GM21381 (cell line): Measurements from ENCODE around the gene TULP1.
"Not testable (repeated sequence)": the region's sequence is repeated elsewhere in the genome, so short reads cannot be mapped to it uniquely, and the experiment has no call there.

Source experiments
- ATAC-seq: cut with Tn5 transposase; IDR thresholded peaks from one replicate; pipeline ENCODE4 v1.9.1; 2021; ENCODE audit warnings: mild to moderate bottlenecking, moderate library complexity; ENCODE audit not compliant: unreplicated experiment

Gene TULP1

DNA sequence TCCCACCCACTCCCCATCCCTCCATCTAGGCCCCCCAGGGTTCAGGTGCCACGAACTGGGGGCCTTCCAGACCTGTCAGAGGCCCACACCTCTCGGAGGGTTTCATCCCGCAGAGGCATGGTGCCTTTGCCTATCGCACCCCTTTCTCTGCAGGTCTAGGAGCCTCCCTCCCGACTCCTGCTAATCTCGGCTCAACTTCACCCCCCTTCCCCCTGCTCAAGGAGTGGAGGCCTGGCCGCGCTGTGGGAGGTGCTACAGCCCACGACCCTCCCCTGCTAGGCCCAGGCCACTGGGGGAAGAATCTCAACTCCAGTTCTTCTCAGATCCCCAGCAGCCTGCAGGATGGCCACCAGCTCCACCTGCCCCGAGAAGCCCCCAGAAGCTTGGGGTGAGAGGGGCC lies at the start of gene TULP1:
Gene TULP1 (minus strand): TSS at position 157 of the 400 bp plus-strand sequence. CDS start 38 bp downstream, at position 119.
- no peak for ATAC-seq

GRCh38 chr6:35562060-35562459 lies 49.4 kb upstream of the TULP1 start:
- ATAC-seq = no peak

DNA sequence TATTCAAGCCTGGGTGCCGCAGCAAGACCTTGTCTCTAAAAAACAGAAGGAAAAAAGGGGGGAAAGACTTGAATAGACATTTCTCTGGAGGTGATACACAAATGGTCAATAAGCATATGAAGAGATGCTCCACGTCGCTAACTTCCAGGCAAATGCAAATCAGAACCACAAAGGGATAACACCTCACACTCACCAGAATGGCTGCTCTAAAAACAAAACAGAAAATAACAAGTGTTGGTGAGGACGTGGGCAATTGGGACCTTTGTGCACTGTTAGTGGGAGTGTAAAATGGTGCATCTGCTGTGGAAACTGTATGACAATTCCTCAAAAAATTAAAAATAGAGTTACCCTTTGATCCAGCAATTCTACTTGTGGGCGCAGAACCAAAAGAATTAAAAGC lies 48.4 kb upstream of the TULP1 start:
- ATAC-seq = no peak

DNA sequence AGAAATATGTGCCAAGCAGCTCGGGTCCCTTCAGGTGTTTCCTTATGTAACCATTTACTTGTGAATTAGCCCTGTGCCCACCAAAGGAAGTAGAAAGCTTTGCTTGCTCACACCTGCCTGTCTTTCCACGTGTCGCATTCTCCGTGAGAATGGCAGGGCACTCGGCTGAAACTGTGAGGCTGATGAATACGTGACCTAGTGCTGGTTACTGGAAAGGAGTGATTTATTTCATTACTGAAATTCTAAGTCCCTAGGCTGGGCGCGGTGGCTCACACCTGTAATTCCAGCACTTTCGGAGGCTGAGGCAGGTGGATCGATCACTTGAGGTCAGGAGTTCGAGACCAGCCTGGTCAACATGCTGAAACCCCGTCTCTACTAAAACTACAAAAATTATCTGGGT lies 45.9 kb upstream of the TULP1 start:
- ATAC-seq = no peak

DNA sequence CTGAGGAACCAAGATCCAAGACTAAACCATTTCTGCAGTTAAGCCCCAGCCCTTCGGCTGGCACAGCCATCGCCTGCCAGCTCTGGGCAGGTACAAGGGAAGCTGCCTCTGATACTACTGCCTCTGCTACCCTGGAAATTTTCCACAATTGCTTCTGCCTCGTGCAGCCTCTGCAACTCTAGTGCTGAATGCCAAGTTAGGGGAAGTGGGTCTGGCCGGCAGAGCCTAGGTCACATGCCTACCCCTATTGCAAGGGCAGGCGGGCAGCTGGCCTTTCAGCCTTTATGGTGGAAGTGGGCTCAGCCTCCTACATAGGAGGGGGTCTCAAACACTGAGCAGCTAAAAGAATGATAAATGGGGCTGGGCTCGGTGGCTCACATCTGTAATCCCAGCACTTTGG lies 44.5 kb upstream of the TULP1 start:
- no peak for ATAC-seq

DNA sequence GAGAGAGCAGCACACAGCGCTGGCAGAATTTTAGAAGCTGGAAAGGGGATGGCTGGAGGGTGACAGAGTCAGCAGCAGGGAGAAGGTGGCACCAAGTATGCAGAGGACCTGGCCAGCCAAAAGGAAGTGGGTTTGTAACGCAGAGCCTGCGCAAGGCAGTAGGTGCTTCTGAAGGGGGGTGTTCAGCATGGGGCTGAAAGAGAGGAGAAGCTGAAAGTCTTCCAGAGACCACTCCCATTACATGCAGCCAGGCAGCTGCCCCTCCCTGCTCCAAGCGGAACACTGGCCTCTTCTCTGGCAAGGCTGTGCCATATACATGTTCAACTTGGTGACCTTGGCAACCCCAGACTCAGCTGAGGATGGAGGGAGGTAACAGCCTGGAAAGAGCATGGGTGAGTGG lies 42.1 kb upstream of the TULP1 start:
- ATAC-seq = no peak

GRCh38 chr6:35553315-35553714 lies 40.6 kb upstream of the TULP1 start:
- no peak for ATAC-seq

- ATAC-seq = no peak
These were observed 39.7 kb upstream of the TULP1 start for GRCh38 chr6:35552285-35552917.

GRCh38 chr6:35550437-35550836 lies 37.7 kb upstream of the TULP1 start:
- ATAC-seq = no peak

DNA sequence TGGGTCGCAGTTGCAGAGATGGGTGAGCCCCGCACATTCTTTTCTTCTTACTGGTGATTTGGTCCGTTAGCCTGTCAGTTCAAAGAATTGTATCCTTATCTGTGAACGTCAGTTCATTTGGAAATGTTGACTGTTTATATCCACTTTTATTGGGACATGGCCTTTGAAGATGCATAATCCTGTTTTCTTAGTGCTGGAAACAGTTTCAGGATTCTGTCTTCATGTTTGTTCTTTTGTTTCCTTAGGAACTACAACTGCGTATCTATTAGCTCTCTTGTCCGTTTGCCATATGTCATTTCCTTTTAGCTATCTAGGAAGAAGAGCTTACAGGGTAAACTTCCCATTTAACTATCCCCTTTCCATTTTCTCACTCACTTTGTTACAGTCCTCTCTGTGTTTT lies 35.0 kb upstream of the TULP1 start:
- no peak for ATAC-seq

- ATAC-seq = no peak
These were observed 32.2 kb upstream of the TULP1 start for GRCh38 chr6:35544769-35545361.

- ATAC-seq = no peak
These were observed 30.9 kb upstream of the TULP1 start for GRCh38 chr6:35543459-35544193.

DNA sequence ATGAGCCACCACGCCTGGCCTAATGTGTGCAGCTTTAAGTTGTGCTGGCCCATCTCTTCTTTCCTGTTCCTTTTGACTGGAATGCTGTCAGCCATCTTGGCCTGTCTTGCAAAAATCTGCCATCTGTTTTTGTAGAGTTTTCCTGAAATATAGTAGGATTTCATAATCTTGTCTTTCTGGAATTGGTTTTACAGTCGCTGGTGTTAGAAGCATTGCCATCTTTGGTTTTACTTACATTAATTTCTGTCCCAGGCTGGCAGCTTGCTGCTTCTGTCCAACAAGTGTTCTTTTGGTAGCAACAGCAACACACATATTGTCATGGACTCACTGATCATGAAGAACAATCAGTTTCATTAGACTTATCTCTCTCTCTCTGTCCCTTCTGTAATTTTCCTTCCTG lies 29.1 kb upstream of the TULP1 start:
- ATAC-seq = no peak

DNA sequence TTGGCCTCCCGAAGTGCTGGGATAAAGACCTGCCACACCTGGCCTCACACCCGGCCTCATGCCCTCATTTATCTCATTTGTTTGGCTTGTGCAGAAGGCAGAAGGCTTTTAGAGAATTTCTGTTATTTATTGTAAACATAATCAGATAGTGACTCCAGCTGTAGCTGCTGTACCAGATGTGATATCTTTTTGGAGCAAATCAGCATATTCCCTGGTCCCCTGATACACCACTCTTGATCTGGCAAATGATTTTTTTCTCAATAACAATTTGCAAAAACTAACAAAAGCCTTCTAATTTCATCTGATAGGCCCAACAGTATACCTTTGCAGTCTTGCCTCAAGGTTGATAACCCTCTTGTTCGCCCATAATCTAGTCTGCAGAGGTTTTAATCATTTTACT lies 26.5 kb upstream of the TULP1 start:
- no peak for ATAC-seq

DNA sequence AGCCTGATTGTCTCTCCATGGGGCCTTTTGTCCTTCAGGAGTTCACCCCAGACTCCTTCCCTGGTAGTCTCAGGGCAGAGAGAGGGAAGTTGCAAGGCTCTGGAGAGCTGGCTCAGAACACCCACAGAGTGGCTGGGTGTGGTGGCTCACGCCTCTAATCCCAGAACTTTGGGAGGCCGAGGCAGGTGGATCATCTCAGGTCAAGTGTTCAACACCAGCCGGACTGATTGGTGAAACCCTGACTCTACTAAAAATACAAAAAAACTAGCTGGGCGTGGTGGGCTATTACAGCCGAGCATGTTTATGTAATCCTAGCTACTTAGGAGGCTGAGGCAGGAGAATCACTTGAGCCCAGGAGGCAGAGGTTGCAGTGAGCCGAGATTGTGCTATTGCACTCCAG lies 23.2 kb upstream of the TULP1 start:
- ATAC-seq = not testable (repeated sequence)

DNA sequence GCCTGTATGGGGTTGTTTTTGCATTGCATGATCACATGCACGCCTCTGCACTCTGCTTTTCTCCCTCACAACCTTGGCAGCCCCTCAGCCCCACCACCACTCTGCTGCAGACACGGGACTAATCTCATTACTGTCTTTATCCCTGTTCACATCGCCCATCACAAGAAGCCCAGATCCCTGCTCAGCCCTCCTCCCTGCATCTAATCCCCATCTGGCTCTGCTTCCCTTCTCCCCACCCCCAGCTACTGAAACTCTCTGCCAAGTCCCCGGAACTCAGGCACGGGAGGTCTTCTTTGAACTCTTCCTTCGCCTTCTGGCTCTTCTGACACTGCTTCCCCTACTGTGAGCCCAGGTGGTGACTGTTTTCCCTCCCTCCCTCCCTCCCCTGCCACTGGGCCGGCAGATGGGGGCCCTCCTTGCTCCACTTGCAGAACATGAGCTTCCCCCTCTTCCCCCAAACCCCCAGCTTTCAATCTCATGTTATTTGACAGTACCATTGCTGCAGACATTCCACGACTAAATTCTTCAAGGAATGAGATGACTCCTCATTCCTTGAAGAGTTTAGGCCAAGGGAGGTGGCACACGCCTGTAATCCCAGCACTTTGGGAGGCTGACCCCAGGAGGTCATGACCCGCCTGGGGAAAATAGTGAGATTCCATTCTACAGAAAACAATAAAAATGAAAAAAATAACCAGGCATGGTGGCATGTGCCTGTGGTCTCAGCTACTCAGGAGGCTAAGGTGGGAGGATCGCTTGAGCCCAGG lies 21.9 kb upstream of the TULP1 start:
- ATAC-seq = no peak

DNA sequence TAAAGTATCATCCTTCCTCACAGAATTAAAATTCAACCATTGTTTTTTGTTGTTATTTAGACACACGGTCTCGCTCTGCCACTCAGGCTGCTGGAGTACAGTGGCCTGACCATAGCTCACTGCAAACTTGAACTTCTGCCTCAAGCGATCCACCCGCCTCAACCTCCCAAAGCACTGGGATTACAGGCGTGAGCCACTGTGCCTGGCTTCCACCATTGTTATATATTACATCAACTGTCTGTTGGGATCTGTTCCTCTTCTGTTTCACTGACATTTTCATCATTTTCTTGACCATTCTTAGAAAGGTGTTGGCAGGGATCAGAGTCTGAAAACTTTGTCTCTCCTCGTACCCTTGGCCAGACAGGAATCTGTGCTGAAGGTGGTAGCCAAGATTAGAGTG lies 21.3 kb upstream of the TULP1 start:
- ATAC-seq = no peak

DNA sequence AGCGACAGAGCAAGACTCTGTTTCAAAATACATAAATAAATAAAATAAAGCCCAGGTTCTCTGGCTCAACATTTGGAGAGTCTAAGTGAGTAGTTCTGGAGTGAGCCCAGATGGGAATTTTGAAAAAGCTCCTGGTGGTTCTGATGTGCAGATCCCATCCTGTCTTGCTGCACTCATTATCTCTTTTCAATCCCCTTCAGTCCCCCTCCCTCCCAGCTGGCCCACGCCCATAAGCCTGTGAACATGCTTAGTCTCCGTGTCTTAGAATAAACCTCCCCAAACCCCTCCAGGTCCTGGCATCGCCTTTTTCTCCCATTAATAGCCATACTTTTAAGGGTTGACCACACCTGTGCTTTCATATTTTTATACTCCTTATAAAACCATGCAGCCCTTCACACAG lies 19.4 kb upstream of the TULP1 start:
- ATAC-seq = no peak

- no peak for ATAC-seq
These were observed 11.8 kb upstream of the TULP1 start for GRCh38 chr6:35524380-35525020.

- no peak for ATAC-seq
These were observed 10.3 kb upstream of the TULP1 start for GRCh38 chr6:35522660-35523658.
